K562 (cell line): ENCODE measurements around the gene SIRT7. TPM values are rescaled to one million over a fixed set of nuclear protein-coding genes. Genes with fewer than 3 reads are reported as not detected.

Source experiments
- ATAC-seq: fragments of 200-7000 bp; cut with Tn5 transposase; 3 replicates; pipeline ENCODE4 v1.9.1; 2020; ENCODE audit warnings: moderate library complexity
- BruUV-seq: library from RNA; stranded (reverse); fragments of 400-500 nt; replicated peaks from 2 replicates; lab custom pipeline; 2021; lab: Mats Ljungman, UMichigan
- CTCF ChIA-PET: fragments of 300-600 bp; formaldehyde crosslinking; extraction: SDS; loops from one replicate; lab custom pipeline; 2021; ENCODE audit warnings: low intra/inter-chr PET ratio; lab: Yijun Ruan, JAX
- POLR2A ChIA-PET: fragments of 300-600, 350-650 bp; sonication (Branson Sonifier 250); formaldehyde crosslinking; extraction: SDS; loops from one replicate; lab custom pipeline; 2021; ENCODE audit warnings: antibody characterized with exemption, inconsistent platforms; lab: Yijun Ruan, JAX
- DNase-seq, 4 experiments: peaks; one replicate each; pipeline versions ENCODE4 v3.0.0 to v3.0.0-alpha.2; 2011 to 2018; ENCODE audit warnings: low spot score in 3 of 4, mixed read lengths in 3 of 4; ENCODE audit errors: extremely low read depth in 1 of 4
- FAIRE-seq: peaks from 2 replicates; lab custom pipeline; 2011; peaks lifted over from hg19 to GRCh38; lab: Jason Lieb, UNC
- H2AFZ ChIP-seq: 2 replicates; pipeline ENCODE4 v1.6.0; 2011; ENCODE audit warnings: low read depth, low read length, control low read depth, inconsistent platforms
- H3K27ac ChIP-seq: fragments of 200-600 bp; 3 replicates; pipeline ENCODE4 v1.8.0; 2011; ENCODE audit warnings: low read depth, mild to moderate bottlenecking, control low read depth, inconsistent platforms, low read length, moderate library complexity, mixed read lengths; ENCODE audit errors: extremely low read depth
- H3K27me3 ChIP-seq, 2 experiments: fragments of 300-600 bp in 1 of 2; 2 replicates in 1 of 2; 3 replicates in 1 of 2; pipeline versions ENCODE4 v1.6.0 to v1.8.0; 2011; ENCODE audit warnings: inconsistent platforms in 2 of 2, low read length in 2 of 2, mild to moderate bottlenecking in 1 of 2, mixed read lengths in 1 of 2, moderate library complexity in 1 of 2; ENCODE audit not compliant: control insufficient read depth in 2 of 2, insufficient read depth in 2 of 2
- H3K36me3 ChIP-seq: fragments of 300-600 bp; 3 replicates; pipeline ENCODE4 v1.8.0; 2011; ENCODE audit warnings: mild to moderate bottlenecking, low read length, inconsistent platforms; ENCODE audit not compliant: control insufficient read depth, insufficient read depth
- H3K4me1 ChIP-seq, 2 experiments: fragments of 200-600 bp in 1 of 2; replicated peaks in 1 of 2; 2 replicates in 1 of 2; 3 replicates in 1 of 2; pipeline versions ENCODE4 v1.5.1 to v1.8.0; 2011; ENCODE audit warnings: inconsistent platforms in 2 of 2, low read length in 2 of 2, mild to moderate bottlenecking in 1 of 2, mixed read lengths in 1 of 2, moderate library complexity in 1 of 2; ENCODE audit not compliant: control insufficient read depth in 2 of 2, insufficient read depth in 2 of 2
- H3K4me2 ChIP-seq: 2 replicates; pipeline ENCODE4 v1.6.1; 2011; ENCODE audit warnings: low read length, control low read depth, inconsistent platforms, mixed read lengths; ENCODE audit not compliant: insufficient read depth
- H3K4me3 ChIP-seq: fragments of 200-600 bp; sonication (generic), shearing (Covaris generic); 2 replicates; pipeline ENCODE4 v1.5.1; 2016; ENCODE audit warnings: control low read depth, inconsistent platforms
- H3K79me2 ChIP-seq: fragments of 200-600 bp; 3 replicates; pipeline ENCODE4 v1.8.0; 2011; ENCODE audit warnings: low read length, inconsistent platforms; ENCODE audit not compliant: control insufficient read depth, insufficient read depth
- H3K9ac ChIP-seq, 2 experiments: 2 replicates each; pipeline versions ENCODE4 v1.6.0 to v1.6.1; 2011; ENCODE audit warnings: low read depth in 2 of 2, low read length in 2 of 2, control low read depth in 1 of 2, inconsistent platforms in 1 of 2, mild to moderate bottlenecking in 1 of 2, mixed read lengths in 1 of 2; ENCODE audit not compliant: insufficient read depth in 1 of 2
- H3K9me1 ChIP-seq: one replicate; pipeline ENCODE4 v1.6.0; 2011; ENCODE audit warnings: inconsistent platforms, mild to moderate bottlenecking, low read length, moderate library complexity; ENCODE audit not compliant: control insufficient read depth, insufficient read depth
- H3K9me3 ChIP-seq: replicated peaks from 2 replicates; pipeline ENCODE4 v1.5.1; 2011; ENCODE audit warnings: low read depth, low read length, inconsistent platforms; ENCODE audit not compliant: control insufficient read depth, insufficient read depth
- H4K20me1 ChIP-seq: replicated peaks from 2 replicates; pipeline ENCODE4 v1.6.1; 2011; ENCODE audit warnings: low read length, inconsistent platforms, mixed read lengths; ENCODE audit not compliant: control insufficient read depth, insufficient read depth
- KDM4B ChIP-seq, 2 experiments: fragments of 450-650 bp in 1 of 2; sonication (generic) in 1 of 2; IDR thresholded peaks; 2 replicates each; pipeline ENCODE4 v1.6.1; 2016 to 2017; ENCODE audit warnings: borderline replicate concordance in 2 of 2, antibody characterized with exemption in 1 of 2, low read depth in 1 of 2, mild to moderate bottlenecking in 1 of 2
- RAD51 ChIP-seq: fragments of 450-650 bp; IDR thresholded peaks from 2 replicates; pipeline ENCODE4 v1.7.1; 2016; ENCODE audit warnings: low read depth, mild to moderate bottlenecking, borderline replicate concordance
- RBFOX2 ChIP-seq: fragments of 200-400 bp; formaldehyde crosslinking; IDR thresholded peaks from 2 replicates; pipeline ENCODE4 v1.6.1; 2017; ENCODE audit warnings: low read depth, mild to moderate bottlenecking, low read length, moderate library complexity
- WGBS: fragments of 100-300 bp; shearing (Covaris generic); methylation state at CpG from one replicate; pipeline ENCODE4 v1.1.6; 2016; ENCODE audit warnings: low coverage, mixed read lengths; ENCODE audit not compliant: insufficient coverage; ENCODE audit errors: missing lambda C conversion rate; 5-methylcytosine and 5-hydroxymethylcytosine counted together
- in situ Hi-C: fragments of 300-500 bp; cut with MboI; formaldehyde crosslinking; loops from 4 replicates; pipeline ENCODE4 v1.15.0; 2018; ENCODE audit warnings: inconsistent platforms, mixed read lengths
- intact Hi-C: fragments of 100-400 bp; cut with micrococcal nuclease; formaldehyde crosslinking; loops from 2 replicates; pipeline ENCODE4 v1.14.2; 2022
- polyA plus RNA-seq, 8 experiments: library from polyadenylated mRNA; depleted of rRNA in 4 of 8; stranded (reverse) in 5 of 8; unstranded in 3 of 8; fragments of >200 nt; fragmentation: Nextera tagmentation in 2 of 8; fragmentation: Illumina TruSeq in 1 of 8; extraction: Ambion mirVana in 2 of 8; extraction: Trizol in 1 of 8; gene quantifications; 2 replicates each; pipeline versions ENCODE4 v1.2.1 to v1.2.3, GENCODE V29; 2011 to 2014; ENCODE audit warnings: inconsistent platforms in 1 of 8, missing spikeins in 1 of 8
- total RNA-seq, 7 experiments: library from RNA; depleted of rRNA in 6 of 7; stranded (reverse); fragments of >200 nt in 6 of 7; fragmentation: Illumina TruSeq in 2 of 7; extraction: Trizol in 2 of 7; gene quantifications; 2 replicates each; pipeline versions ENCODE4 v1.2.1 to v1.2.3, GENCODE V29; 2011 to 2021; ENCODE audit warnings: low replicate concordance in 1 of 7
- TF ChIP-seq, protein P1 (sequence below): sonication (generic); formaldehyde crosslinking; IDR thresholded peaks from 2 replicates; pipeline ENCODE4 v1.9.0; 2022; ENCODE audit warnings: mild to moderate bottlenecking, missing genetic modification reagents
- TF ChIP-seq, protein P2 (sequence below): fragments of 450-650 bp; IDR thresholded peaks from 2 replicates; pipeline ENCODE4 v1.7.0; 2016; ENCODE audit warnings: borderline replicate concordance

The SIRT7 gene
- total and polyA plus RNA-seq, 9 of the 15 experiments (the other 6 are each of a cell fraction or from before 2014, with no cell fraction given) = 1.6 to 54.8 (median 20.3) TPM

DNA sequence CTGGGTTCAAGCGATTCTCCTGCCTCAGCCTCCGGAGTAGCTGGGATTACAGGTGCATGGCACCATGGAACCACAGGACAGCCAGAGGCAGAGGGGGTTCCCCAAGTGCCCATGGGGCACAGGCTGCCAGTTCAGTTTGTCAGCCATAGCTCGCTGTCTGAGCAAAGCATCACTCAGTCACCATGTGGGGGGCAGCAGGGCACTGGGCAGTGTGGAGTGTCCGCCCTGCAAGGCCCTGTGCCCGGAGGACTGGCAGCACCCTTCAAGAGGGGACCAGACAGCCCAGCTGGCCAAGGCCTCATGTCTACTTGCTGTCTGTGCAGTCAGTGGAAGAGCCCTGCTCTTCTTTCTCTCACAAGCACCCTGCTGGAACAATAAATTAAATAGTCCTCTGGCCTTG lies 33.0 kb downstream of the SIRT7 start:
- Histone ChIP-seq H3K4me3 (no peak overlapping the region), H3K79me2 (peaks cover 38% of the 10 kb centered on the region), H2AFZ (no peak overlapping the region), H3K9ac (no peak overlapping the region; a peak in 1 of 4 replicates), H3K27ac (no peak overlapping the region), H3K36me3 (peaks cover 91% of the 10 kb centered on the region), H4K20me1 (0 out of 2 replicates have a peak, but pooled peaks cover 4% of the 10 kb centered on the region), H3K27me3 (no peaks in the 10 kb centered on the region), H3K9me1 (peaks cover 5% of the 10 kb centered on the region), H3K4me2 (no peak overlapping the region), H3K4me1 (peaks cover 3 to 30% of the 10 kb centered on the region in 2 experiments; a peak in 3 of 5 replicates), H3K9me3 (no peaks in the 10 kb centered on the region)
- ATAC-seq = no peak
- DNase-seq = no peak
- TF ChIP-seq, protein P1, sequence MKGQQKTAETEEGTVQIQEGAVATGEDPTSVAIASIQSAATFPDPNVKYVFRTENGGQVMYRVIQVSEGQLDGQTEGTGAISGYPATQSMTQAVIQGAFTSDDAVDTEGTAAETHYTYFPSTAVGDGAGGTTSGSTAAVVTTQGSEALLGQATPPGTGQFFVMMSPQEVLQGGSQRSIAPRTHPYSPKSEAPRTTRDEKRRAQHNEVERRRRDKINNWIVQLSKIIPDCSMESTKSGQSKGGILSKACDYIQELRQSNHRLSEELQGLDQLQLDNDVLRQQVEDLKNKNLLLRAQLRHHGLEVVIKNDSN (CRISPR knock-in tag) = peak; percentile 4; the same call in 1 of the 2 replicates
- TF ChIP-seq, protein P2, sequence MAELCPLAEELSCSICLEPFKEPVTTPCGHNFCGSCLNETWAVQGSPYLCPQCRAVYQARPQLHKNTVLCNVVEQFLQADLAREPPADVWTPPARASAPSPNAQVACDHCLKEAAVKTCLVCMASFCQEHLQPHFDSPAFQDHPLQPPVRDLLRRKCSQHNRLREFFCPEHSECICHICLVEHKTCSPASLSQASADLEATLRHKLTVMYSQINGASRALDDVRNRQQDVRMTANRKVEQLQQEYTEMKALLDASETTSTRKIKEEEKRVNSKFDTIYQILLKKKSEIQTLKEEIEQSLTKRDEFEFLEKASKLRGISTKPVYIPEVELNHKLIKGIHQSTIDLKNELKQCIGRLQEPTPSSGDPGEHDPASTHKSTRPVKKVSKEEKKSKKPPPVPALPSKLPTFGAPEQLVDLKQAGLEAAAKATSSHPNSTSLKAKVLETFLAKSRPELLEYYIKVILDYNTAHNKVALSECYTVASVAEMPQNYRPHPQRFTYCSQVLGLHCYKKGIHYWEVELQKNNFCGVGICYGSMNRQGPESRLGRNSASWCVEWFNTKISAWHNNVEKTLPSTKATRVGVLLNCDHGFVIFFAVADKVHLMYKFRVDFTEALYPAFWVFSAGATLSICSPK = no peak
- TF ChIP-seq RBFOX2 = peak; percentile 63
- TF ChIP-seq RAD51 = no peak
- no peak for TF ChIP-seq KDM4B (IDR thresholded peaks at IDR 0.05; ENCODE audit: borderline replicate concordance in 2 of 2, low read depth in 1 of 2)
- BruUV-seq = no TSS peak
- WGBS = 97% methylated on average over 5 of the region's 5 CpGs
- ChIA-PET POLR2A (interaction anchor here (0.5 to 10.5 kb wide), 15 partner anchors 9 to 790 kb away, joined by 3 to 85 read pairs (median 4); partner anchors contain the start of genes ARHGDIA and SIRT7), CTCF (no interaction called here)
- intact Hi-C loops (no loop called here), in situ Hi-C loops (no loop called here)
- FAIRE-seq = no peak
